Left lobe of liver (tissue), 2 donors: ENCODE data around the gene UCN. TPM values are rescaled to one million over a fixed set of nuclear protein-coding genes. Genes with fewer than 3 reads are reported as not detected.
"Not testable (repeated sequence)": the region's sequence is repeated elsewhere in the genome, so short reads cannot be mapped to it uniquely, and the experiment has no call there.

ENCODE experiments used
- ATAC-seq: fragments of 200-7000 bp; cut with Tn5 transposase; one replicate; pipeline ENCODE4 v1.9.1; 2020; ENCODE audit warnings: mild to moderate bottlenecking, moderate library complexity
- DNase-seq: peaks from one replicate; pipeline ENCODE4 v3.0.0-alpha.2; 2020; ENCODE audit warnings: low spot score
- total RNA-seq: library from RNA; stranded (reverse); gene quantifications from one replicate; pipeline ENCODE4 v1.2.1, GENCODE V29; 2021
- donor health status: DM: no; HTN: no; CAD: no; lungs with moderate emphysema.
- donor health status: DM: no; HTN: yes; CAD: no.

The UCN gene
- total RNA-seq, result 2.2 TPM

DNA sequence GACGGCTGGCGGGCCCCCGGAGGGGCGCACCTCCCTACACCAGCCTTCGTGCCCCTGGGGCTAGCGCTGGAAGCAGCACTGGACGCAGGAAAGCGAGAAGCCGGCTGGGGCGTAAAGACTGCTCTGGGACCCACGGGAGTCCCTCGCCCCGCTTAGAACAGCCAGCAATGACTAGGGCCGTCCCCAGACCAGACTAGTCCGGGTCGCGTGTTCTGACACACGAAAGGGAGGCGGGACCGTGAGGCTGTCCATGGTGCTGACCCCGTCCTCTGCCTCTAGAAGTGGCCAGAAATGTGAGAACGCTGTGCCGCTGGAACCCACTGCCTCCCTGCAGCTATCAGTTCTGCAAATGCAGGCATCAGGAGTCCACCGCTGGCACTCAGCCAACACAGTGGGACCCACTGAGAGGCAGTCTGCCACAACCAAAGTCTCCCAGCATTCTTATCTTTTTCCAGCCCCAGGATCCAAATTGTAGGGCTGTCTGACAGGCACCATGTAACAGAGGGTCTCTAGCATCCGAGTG, at the start of gene UCN:
Gene UCN, minus strand, starts transcription at position 87 of the 523 bp plus-strand sequence. CDS start 550 bp downstream, outside the sequence.
- ATAC-seq (peak; percentile 37), DNase-seq (no peak)

DNA sequence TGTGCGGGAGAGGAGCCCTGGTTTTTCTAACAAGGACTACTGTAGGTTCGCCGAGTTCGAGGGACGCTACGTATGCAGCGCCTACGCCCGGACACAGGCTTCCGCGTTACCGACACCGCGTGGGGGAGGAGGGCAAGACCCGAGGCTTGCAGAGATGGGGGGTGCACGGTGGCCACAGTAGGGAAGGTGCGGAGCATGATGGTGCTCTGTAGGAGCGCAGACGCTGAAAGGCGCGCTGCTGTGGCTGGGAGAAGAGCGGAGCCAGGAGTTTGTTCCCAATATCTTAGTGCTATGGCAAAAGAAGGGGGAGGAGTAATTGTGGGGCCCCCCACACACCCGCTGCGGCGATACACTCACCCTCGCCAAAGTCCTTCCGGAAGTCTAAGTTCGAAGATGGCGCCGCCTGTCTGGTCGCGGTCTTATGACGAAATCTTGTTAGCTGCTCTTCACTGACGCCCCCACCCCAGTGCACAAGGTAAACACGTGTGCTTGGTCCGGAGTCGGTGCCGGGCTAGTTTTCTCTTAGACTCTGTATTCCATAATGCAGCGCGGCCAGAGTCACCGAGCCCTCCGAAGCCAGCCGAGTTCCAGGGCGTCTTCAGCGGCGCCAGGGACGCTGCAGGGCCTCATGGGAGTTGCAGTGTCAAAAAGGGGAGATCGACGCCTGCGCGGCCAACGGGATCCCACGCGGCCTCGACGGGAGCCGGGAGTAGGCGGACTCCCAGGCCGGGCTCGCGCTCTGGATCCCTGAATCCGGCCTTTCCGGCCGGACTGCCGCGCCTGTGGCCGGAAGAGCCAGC, 48.3 kb upstream of the UCN start, which contains the start of gene GTF3C2:
Gene GTF3C2, minus strand, starts transcription at position 383 of the 800 bp plus-strand sequence. CDS start 13,210 bp downstream, outside the sequence.
- DNase-seq (peak; percentile 97), ATAC-seq (peak; percentile 91)

DNA sequence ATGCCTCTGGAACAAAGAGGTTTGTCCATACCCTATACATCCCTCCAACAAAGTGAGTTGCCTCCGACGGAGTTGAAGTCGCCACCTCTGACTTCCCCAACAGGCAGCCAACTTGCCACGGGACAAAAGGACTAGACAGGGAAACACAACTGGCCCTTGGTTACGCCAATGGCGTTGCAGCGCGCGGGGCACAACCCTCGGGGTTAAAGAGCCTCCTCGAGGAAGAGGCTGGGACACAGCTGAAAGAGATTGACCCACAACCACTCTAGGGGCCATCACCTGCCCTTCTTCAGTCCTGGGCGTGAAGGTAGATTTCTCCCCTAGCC, 47.8 kb upstream of the UCN start:
- peak; percentile 65 for DNase-seq
- ATAC-seq, result peak; percentile 54

GRCh38 chr2:27354597-27354927, 46.3 kb upstream of the UCN start:
- no peak for ATAC-seq
- no peak for DNase-seq

DNA sequence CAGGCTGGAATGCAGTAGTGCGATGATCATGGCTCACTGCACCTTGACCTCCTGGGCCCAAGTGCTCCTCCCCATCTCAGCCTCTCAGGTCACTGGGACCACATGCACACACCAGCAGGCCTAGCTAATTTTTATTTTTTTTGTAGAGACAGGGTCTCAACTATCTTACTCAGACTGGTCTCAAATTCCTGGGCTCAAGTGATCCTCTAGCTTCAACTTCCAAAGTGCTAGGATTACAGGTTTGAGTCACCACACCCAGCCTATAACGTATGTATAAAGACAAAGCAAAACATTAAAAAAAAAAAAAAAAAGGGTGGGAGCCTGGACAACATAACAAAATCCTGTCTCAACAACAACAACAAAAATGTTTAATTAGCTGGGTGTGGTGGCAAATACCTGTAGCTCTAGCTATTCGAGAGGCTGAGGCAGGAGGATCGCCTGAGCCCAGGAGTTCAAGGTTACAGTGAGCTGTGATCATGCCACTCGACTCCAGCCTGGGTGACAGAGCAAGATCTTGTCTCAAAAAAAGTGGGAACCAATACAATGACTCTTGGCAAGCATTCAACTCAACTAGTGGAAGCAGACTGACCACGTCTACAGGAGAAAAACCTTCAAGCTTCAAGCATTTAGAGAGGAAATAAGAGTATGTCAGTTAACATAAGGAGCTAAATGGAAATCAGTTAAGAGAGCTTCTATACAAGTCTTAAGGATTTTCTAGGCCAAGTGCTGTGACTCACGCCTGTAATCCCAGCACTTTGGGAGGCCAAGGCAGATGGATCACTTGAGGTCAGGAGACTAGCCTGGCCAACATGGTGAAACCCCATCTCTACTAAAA, 45.7 kb upstream of the UCN start:
- ATAC-seq, result no peak
- no peak for DNase-seq

GRCh38 chr2:27353386-27353761, 45.1 kb upstream of the UCN start:
- not testable (repeated sequence) for ATAC-seq, DNase-seq

DNA sequence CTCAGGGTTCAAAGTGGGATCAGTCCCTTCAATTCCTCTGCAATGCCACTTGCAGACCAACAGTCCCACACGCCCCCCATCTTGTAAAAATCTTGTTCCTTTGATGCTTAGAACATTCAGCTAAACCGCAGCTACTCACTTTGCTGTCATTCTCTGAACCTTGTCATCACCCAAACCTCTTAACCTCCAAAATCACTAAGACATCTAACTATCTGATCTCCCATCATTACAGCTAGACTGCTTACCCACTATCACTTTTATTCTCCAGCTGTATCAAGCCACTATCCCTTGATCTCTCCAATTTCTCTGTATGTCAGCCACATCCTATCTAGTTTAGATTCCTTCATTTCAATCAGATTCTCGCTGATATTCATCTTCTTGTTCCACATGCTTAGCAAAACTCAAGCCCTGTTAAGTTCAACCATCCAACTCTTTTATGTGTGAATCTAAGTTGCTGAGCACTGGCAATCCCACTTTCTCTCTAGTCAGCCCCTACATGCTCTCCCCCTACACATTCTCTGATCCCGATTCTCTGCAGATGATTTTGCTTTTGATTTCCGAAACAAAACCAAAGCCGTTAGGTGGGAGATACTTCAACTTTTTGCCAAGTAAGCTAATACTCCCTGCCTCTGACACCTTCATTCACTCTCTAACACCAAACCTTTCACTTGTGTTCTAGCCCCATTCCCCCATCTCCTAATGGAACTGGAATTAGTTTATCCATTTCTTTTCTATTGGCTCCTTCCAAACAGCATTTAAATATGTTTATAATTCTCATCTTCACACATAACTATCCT, 43.8 kb upstream of the UCN start:
- DNase-seq, result no peak

GRCh38 chr2:27350106-27350693, 42.0 kb upstream of the UCN start:
- DNase-seq, result no peak
- ATAC-seq, result no peak

More for the DNA sequence above, 43.8 kb upstream of the UCN start:
- ATAC-seq, result no peak

DNA sequence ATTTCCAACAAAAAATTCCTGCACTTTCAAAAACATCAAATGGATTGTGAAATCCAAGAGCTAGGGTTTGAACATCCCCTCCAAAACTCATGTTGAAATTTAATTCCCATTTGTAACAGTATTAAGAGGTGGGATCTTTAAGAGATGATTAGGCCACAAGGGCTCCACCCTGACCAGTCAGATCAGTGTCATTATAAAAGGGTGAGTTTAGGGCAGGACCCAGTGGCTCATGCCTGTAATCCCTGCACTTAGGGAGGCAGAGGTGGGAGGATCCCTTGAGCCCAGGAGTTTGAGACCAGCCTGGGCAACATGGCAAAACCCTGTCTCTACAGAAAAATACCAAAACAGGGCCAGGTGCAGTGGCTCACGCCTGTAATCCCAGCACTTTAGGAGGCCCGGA, 39.4 kb upstream of the UCN start:
- DNase-seq (no peak), ATAC-seq (no peak)

GRCh38 chr2:27336173-27336572, 27.9 kb upstream of the UCN start:
- DNase-seq (no peak), ATAC-seq (no peak)

- ATAC-seq, result no peak
Measured at GRCh38 chr2:27335311-27335710, 27.1 kb upstream of the UCN start.

DNA sequence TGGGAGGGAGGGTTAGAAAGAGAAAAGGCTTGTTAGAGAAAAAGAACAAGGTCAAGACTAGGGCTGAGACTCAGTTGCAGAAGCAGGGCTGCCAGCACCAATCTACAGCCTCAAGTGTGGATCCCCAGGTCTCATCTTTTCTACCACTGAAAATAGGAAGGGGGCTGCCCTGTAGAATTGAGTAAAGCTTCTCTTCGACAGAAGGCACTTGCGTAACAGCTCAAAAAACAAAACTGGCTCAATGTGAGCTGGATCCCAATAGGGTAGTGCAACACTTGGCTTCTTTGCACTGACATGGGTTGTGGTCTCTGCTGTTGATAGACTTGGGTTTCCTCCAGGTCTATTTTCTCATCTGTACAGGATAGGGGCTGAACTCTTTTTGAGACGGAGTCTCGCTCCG, 16.5 kb upstream of the UCN start:
- ATAC-seq (no peak), DNase-seq (no peak)

More at GRCh38 chr2:27335311-27335710, 27.1 kb upstream of the UCN start:
- DNase-seq, result no peak

- DNase-seq (no peak), ATAC-seq (peak; percentile 12)
Measured at GRCh38 chr2:27323596-27324285, 15.5 kb upstream of the UCN start.

DNA sequence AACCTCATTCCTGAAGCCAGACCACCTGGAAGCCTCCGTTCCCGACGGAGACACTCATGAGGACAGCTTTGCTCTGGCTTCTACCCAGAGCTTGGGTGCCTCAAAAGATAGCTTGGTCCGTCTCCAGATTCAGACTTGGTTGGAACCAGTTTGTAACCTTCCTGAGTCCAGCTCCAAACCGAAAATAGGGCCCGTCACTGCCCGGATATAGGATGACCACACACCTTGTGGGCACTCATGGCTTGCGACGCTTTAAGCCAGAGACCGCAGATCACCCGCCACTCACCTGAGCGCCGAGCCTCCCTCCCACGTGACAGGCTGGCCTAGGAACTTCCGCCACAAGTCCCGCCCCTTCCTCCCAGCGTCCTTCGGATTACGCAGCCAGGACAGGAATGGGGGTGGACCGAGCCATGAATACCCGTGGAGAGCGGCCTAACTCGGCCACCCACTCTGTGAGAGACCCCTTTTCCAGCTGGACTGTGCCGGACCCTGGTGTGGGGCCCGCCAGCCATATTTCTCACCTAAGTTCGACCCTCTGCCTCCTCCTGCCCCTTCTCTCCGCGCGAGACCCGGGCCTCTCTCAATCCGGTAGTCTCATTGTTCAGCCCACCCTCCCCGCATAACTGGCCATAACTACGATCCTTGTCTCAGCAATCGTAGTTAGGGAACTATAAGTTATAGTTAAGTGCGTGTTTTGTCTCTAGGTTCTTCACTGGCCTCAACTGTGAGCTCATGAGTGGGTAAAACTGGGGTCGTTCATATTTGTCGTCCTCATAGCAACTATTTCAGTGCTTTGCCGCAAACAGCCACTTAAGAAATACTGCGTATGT, 14.7 kb upstream of the UCN start, which contains the start of gene MPV17:
Gene MPV17, minus strand, starts transcription at position 332 of the 830 bp plus-strand sequence. CDS start 580 bp downstream, outside the sequence.
- peak; percentile 92 for ATAC-seq
- peak; percentile 93 for DNase-seq

DNA sequence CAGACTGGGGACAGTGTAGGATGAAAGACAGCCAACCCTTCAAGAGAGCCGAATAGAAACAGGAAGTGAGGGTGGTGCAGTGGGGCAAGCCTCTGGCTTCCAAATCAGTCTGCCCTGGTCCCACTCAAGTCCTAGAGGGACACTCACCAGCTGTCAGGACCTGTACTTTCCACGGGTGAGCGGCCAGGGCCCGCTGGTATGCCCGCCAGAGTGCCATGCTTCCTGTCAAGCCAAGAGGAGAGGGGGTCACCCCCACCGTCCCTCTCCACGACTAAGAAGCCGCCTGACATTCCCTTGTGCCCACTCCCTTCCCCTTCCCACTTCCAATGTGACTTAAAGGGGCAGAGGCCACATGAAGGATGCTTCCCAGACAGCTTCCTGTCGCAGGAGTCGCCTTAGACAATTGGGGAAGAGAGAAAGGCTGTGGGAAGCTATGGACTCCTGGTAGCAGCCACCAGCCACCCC, 14.1 kb upstream of the UCN start:
- ATAC-seq, result peak; percentile 4

GRCh38 chr2:27320958-27321543, 12.8 kb upstream of the UCN start:
- ATAC-seq, result peak; percentile 82

More for the DNA sequence above, 14.1 kb upstream of the UCN start:
- DNase-seq, result no peak

DNA sequence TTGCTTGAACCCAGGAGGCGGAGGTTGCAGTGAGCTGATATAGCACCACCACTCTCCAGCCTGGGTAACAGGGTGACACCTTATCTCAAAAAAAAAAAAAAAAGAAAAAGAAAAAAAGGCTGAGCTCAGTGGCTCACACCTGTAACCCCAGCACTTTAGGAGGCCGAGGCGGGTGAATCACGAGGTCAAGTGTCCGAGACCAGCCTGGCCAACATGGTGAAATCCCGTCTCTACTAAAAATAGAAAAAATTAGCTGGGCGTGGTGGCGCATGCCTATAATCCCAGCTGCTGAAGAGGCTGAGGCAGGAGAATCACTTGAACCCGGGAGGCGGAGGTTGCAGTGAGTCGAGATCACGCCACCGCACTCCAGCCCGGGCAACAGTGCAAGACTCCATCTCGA, 11.6 kb upstream of the UCN start:
- DNase-seq, ATAC-seq: not testable (repeated sequence)

More at GRCh38 chr2:27320958-27321543, 12.8 kb upstream of the UCN start:
- peak; percentile 87 for DNase-seq
